GM19328 (cell line): ENCODE data around the gene ZMYND8.
"Not testable (repeated sequence)": the region's sequence is repeated elsewhere in the genome, so short reads cannot be mapped to it uniquely, and the experiment has no call there.

Source experiments
- ATAC-seq: cut with Tn5 transposase; IDR thresholded peaks from one replicate; pipeline ENCODE4 v1.9.1; 2021; ENCODE audit warnings: mild to moderate bottlenecking, moderate library complexity; ENCODE audit not compliant: unreplicated experiment

ZMYND8 gene

DNA sequence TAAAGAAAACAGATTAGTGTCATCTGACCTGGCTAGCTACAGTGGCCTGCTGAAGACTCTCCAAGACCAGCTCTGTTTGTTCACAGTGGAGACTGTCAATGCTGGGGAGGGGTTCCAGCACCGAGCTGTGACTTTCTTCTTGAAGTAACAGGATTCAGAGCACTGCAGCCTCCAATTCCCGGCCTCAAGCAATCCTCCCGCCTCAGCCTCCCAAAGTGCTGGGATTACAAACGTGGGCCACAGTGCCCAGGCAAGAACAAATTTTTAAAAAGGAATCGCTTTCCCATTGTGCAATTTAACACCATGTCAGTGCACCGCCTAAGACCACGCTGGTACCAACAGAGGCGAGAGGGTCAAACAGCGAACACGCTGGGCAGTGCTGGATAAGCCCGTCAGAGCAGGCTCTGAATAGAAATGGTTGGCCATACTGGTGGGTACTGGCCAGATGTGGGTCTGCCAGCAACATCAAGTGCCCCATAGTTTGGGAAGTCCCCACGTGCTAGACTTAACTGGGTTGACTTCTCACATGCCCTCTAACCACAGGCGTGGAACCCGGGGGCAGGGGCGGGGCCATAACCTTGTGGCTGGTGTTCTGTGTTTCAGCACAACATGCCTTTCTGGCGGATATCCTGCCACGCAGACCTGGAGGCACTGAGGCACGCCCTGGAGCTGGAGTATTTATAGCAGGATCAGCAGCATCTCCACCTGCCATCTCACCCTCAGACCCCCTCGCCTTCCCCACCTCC is 168.9 kb downstream of the ZMYND8 start:
- ATAC-seq = no peak

- ATAC-seq = no peak
Observed at GRCh38 chr20:47183367-47183766, 173.1 kb downstream of the ZMYND8 start.

DNA sequence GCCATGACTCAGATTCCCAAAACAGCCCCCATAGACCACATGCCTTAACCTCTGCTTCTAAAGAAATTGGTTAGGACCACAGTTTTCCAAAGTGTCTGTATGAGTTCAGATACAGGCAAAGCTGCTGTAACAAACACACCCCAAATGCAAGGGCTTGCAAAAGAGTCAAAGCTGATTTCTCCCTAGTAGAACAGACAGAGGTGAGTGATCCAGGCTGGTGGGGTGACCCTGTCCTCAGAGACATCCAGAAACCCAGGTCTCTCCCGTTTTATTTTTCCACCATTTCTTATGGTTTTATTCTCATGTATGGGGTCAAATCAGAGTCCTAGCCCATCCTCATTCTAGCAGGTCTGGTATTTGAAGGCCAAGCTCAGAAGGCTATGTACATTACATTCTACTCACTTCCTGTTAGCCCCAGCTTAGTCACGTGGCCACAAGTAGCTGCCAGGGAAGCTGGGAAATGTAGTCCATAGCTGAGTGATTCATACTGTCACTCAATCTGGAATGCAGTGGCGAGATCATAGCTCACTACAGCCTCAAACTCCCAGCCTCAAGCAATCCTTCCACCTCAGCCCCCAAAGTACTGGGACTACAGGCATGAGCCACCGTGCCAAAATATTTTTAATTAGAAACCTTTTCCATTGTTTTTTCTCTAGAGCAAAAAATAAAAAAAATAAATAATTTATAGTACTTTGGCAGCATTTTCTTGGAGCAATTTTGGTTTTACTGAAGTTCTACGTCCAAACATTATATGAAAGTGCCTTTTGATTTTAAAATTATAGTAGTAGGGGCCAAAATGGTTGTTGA is 175.2 kb downstream of the ZMYND8 start:
- ATAC-seq = no peak

DNA sequence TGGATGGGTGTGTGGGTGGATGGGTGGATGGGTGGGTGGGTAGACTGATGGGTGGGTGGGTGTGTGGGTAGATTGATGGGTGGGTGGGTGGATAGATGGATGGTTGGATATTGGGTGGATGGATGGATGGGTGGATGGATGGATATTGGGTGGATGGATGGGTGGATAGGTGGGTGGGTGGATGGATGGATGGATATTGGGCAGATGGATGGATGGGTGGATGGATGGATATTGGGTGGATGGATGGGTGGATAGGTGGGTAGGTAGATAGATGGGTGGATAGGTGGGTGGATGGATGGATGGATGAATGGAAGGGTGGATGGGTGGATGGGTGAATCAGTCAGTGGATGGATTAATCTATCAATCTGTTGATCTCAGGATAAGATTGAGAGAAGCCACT is 177.2 kb downstream of the ZMYND8 start:
- ATAC-seq = no peak

DNA sequence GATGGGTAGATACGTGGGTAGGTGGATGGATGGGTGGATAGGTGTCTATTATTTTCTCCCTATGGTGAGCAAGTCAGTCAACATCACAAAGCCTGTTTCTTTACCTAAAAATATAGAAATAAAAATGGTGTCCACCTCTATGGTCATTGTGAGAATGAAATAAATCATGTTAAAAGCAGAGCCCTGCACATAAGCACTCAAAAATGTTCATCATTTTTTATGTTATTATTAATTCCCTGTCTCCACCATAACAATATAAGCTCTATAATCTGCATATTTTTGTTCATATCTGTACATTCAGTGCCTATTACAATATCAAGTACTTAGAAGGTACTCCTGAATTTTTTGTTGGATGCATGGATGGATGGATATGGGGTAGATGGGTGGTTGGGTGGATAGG is 177.6 kb downstream of the ZMYND8 start:
- no peak for ATAC-seq

GRCh38 chr20:47178277-47178676 is 178.2 kb downstream of the ZMYND8 start:
- ATAC-seq = no peak

DNA sequence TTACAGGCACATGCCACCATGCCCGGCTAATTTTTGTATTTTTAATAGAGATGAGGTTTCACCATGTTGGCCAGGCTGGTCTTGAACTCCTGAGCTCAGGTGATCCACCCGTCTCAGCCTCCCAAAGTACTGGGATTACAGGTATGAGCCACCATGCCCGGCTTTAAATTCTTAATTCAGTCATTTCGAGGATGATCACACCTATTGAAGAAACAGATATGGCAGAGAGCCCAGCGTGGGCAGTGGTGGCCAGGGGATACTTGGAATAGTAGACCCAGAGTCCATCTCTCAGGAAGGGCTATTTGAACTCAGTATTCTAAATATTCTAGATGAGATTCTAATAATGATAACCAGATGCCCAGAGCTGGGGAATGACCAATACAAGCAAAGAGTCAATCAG is 180.3 kb downstream of the ZMYND8 start:
- ATAC-seq = not testable (repeated sequence)

DNA sequence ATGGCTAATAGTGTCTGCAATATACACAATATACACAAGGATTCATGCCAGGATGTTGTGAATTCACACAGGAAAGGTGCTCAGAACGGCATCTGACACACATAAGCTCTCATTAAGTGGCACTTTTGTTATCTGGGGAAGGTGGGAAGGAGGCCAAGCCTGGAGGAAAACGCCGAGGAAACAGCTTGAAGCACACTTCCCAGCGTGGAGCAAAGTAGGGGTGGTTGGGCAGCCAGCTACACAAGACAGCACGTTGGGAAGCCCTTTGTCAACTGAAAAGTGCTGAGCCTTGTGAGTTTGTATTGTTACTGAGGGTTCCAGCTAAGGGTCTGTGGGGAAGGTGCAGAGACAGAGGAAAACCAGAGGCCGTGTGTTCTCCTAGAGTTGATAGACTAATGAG is 181.0 kb downstream of the ZMYND8 start:
- no peak for ATAC-seq

- no peak for ATAC-seq
Observed at GRCh38 chr20:47174456-47175243, 181.8 kb downstream of the ZMYND8 start.

- ATAC-seq = no peak
Observed at GRCh38 chr20:47173596-47174216, 182.8 kb downstream of the ZMYND8 start.

DNA sequence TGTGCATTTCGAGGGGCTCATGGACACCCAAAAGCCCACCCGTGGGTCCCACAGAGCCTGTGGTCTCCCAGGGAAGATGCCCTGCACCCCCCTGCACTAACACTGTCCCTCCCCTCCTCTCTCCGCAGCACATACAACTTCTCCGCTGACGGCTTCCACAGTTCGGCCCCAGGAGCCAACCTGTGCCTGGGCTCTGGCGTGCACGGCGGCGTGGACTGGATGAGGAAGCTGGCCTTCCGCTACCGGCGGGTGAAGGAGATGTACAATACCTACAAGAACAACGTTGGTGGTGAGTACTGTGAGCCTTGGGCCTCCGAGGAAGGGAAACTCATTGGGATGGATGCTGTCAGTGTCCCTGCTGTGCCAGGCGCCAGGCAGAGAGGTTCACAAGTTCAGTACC is 183.9 kb downstream of the ZMYND8 start:
- no peak for ATAC-seq

DNA sequence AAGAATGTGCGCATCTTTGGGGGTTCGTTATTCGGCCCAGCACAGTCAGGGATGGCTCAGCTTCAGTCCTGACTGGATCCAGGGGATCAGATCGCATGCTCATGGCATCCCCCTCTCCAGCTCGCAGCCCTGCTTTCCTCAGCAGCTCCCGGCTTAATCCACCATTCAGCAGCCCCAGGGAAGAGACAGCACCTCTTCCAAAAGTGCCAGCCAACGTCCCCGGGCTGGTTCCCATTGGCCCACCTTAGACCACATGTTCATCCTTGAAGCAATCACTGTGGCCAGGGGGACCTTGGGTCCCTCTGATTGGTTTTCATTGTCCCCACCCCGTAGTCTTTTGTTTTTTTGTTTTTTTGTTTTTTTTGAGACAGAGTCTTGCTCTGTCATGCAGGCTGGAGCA is 188.7 kb downstream of the ZMYND8 start:
- ATAC-seq = no peak

DNA sequence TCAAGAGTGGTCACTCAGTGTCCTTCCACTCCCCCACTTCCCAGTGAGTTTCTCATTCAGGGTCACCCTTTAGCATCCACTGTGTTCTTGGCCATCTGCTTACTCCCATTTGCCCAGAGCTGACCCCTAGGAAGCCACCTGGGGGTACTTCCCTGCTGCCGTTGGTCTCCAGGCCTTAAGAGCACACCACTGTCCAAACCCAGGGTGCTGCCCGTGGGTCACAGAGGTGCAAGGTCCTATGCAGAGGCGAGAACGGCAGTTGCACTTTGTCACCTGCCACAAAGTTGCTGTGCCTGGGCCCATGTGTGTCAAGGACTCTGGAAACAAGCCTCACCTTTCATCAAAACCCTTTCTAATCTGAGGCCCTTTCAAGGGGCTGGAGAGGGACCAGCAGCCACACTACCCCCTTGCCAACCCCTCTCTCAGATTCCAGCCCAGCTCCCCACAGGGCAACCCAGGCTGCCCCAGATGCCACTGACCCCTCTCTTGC is 191.1 kb downstream of the ZMYND8 start:
- no peak for ATAC-seq

DNA sequence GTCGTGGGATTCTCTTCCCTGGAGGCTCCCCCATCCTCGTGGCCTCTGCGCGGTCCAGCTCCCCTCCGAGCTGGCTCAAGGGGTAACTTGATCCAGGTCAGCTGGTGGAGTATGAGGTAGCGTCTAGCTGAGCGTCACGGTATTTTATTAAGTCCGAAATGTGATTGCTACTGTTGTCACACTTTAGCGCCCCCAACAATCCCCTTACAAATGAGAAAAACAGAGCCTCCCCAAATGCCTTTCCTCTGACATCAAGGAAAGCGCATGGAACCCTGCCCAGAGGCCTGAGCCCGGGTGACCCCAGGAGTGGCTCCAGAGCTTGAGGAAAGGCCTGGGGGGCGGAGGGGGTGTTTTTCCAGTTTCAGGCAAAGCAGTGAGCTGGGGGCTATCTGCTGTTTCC is 192.4 kb downstream of the ZMYND8 start:
- ATAC-seq = no peak

DNA sequence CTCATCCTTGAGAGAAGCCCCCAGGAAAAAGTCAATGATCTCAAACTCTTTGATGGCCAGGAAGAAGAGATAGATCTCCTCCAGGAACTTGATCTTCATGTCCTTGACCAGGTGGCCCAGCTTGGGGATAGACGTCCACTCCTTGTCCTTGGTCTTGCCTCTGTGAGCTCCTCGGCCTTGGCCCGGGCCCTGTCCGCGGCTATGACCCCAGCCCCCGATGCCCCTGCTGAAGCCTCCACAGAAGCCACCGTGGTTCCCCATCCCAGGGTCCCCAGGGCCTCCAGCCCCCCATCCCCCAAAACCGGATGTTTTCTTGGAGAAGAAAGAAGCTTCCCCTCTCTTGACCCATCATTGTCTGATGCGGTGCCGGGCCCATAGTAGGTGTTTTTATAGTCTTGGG is 195.1 kb downstream of the ZMYND8 start:
- ATAC-seq = no peak

- ATAC-seq = no peak
Observed at GRCh38 chr20:47160992-47161391, 195.5 kb downstream of the ZMYND8 start.

- ATAC-seq = no peak
Observed at GRCh38 chr20:47160240-47160639, 196.3 kb downstream of the ZMYND8 start.
